Measurements from ENCODE around the gene ZKSCAN3. TPM values are rescaled to one million over a fixed set of nuclear protein-coding genes. Genes with fewer than 3 reads are reported as not detected.

The ZKSCAN3 gene
- polyA plus RNA-seq, 1 donor (not counting 4 experiments of a cell fraction or from before 2014, with no cell fraction given): 3.1 TPM

GRCh38 chr6:28371706-28372451 is 22.1 kb downstream of the ZKSCAN3 start:
- no peak overlapping the region for H2AFZ ChIP-seq (ENCODE audit: control insufficient read depth, low read length)
- no peaks in the 10 kb centered on the region for H3K36me3 ChIP-seq (ENCODE audit: control insufficient read depth in 2 of 2, extremely low read depth in 1 of 2, insufficient read depth in 2 of 2, low read length in 2 of 2)
- TF ChIP-seq EZH2 (IDR thresholded peaks at IDR 0.05; ENCODE audit: low read length) (no peak), CTCF (optimal IDR thresholded peaks at IDR 0.05 in 1 of 3, IDR thresholded peaks at IDR 0.05 in 1 of 3, conservative IDR thresholded peaks at IDR 0.05 in 1 of 3; ENCODE audit: extremely low read depth in 1 of 3, insufficient read depth in 2 of 3, low read length in 3 of 3) (no peak)
- H3K9me3 ChIP-seq (ENCODE audit: control insufficient read depth, low read depth, low read length): no peaks in the 10 kb centered on the region
- DNase-seq (ENCODE audit: low read depth, low spot score): no peak
- H3K9ac ChIP-seq (ENCODE audit: control insufficient read depth, extremely low read depth, insufficient read depth, low read length): no peak overlapping the region
- no peaks in the 10 kb centered on the region for H3K79me2 ChIP-seq (ENCODE audit: control insufficient read depth, insufficient read depth, low read length)
- H3K4me2 ChIP-seq (ENCODE audit: control insufficient read depth, extremely low read depth, insufficient read depth, low read depth, low read length): no peak overlapping the region
- no peak for FAIRE-seq
- no peaks in the 10 kb centered on the region for H3K4me1 ChIP-seq (ENCODE audit: control insufficient read depth, extremely low read depth, insufficient read depth, low read length)
- no peaks in the 10 kb centered on the region for H3K27me3 ChIP-seq (ENCODE audit: control insufficient read depth, extremely low read depth, insufficient read depth, low read length)
- no peak overlapping the region for H3K27ac ChIP-seq (ENCODE audit: control insufficient read depth, insufficient read depth, low read length)
- no peaks in the 10 kb centered on the region for H4K20me1 ChIP-seq (ENCODE audit: control insufficient read depth, extremely low read depth, insufficient read depth, low read length)
- dilution Hi-C loops (cut with MboI; ENCODE audit: extremely low pct_ligation_motif_present, low sequenced_read_pairs): no loop called here
- no peaks in the 10 kb centered on the region for H3K9me1 ChIP-seq (ENCODE audit: control insufficient read depth, extremely low read depth, insufficient read depth, low read length)
- no peak overlapping the region for H3K4me3 ChIP-seq (ENCODE audit: control insufficient read depth in 2 of 3, extremely low read depth in 1 of 3, insufficient read depth in 2 of 3, low read depth in 1 of 3, low read length in 3 of 3)

- FAIRE-seq (no peak), DNase-seq (ENCODE audit: low read depth, low spot score) (no peak)
- no peak for TF ChIP-seq CTCF (optimal IDR thresholded peaks at IDR 0.05 in 1 of 3, IDR thresholded peaks at IDR 0.05 in 1 of 3, conservative IDR thresholded peaks at IDR 0.05 in 1 of 3; ENCODE audit: extremely low read depth in 1 of 3, insufficient read depth in 2 of 3, low read length in 3 of 3)
- TF ChIP-seq EZH2 (IDR thresholded peaks at IDR 0.05; ENCODE audit: low read length): no peak
- no peaks in the 10 kb centered on the region for H3K36me3 ChIP-seq (ENCODE audit: control insufficient read depth in 2 of 2, extremely low read depth in 1 of 2, insufficient read depth in 2 of 2, low read length in 2 of 2)
- H3K4me3 ChIP-seq (ENCODE audit: control insufficient read depth in 2 of 3, extremely low read depth in 1 of 3, insufficient read depth in 2 of 3, low read depth in 1 of 3, low read length in 3 of 3): no peak overlapping the region
- H3K4me2 ChIP-seq (ENCODE audit: control insufficient read depth, extremely low read depth, insufficient read depth, low read depth, low read length): no peak overlapping the region
- H4K20me1 ChIP-seq (ENCODE audit: control insufficient read depth, extremely low read depth, insufficient read depth, low read length): no peaks in the 10 kb centered on the region
- H3K79me2 ChIP-seq (ENCODE audit: control insufficient read depth, insufficient read depth, low read length): no peaks in the 10 kb centered on the region
- H3K9ac ChIP-seq (ENCODE audit: control insufficient read depth, extremely low read depth, insufficient read depth, low read length): no peak overlapping the region
- H3K4me1 ChIP-seq (ENCODE audit: control insufficient read depth, extremely low read depth, insufficient read depth, low read length): no peaks in the 10 kb centered on the region
- H3K9me1 ChIP-seq (ENCODE audit: control insufficient read depth, extremely low read depth, insufficient read depth, low read length): no peaks in the 10 kb centered on the region
- dilution Hi-C loops (cut with MboI; ENCODE audit: extremely low pct_ligation_motif_present, low sequenced_read_pairs): no loop called here
- no peaks in the 10 kb centered on the region for H3K27me3 ChIP-seq (ENCODE audit: control insufficient read depth, extremely low read depth, insufficient read depth, low read length)
- no peaks in the 10 kb centered on the region for H3K9me3 ChIP-seq (ENCODE audit: control insufficient read depth, low read depth, low read length)
- H2AFZ ChIP-seq (ENCODE audit: control insufficient read depth, low read length): no peak overlapping the region
- H3K27ac ChIP-seq (ENCODE audit: control insufficient read depth, insufficient read depth, low read length): no peak overlapping the region
Observed at GRCh38 chr6:28373925-28374324, 24.2 kb downstream of the ZKSCAN3 start.

All from keratinocyte (primary cell).